IMR-90 (cell line): Measurements from ENCODE around the gene BTBD3. TPM values are rescaled to one million over a fixed set of nuclear protein-coding genes. Genes with fewer than 3 reads are reported as not detected.

Experiments used
- ATAC-seq: fragments of 200-7000 bp; cut with Tn5 transposase; 2 replicates; pipeline ENCODE4 v1.9.1; 2020; ENCODE audit warnings: low read depth, mild to moderate bottlenecking, moderate library complexity
- BruUV-seq: library from RNA; stranded (reverse); fragments of 400-500 nt; replicated peaks from 2 replicates; lab custom pipeline; 2021; lab: Mats Ljungman, UMichigan
- CTCF ChIA-PET: fragments of 300-600 bp; formaldehyde crosslinking; extraction: SDS; loops from one replicate; lab custom pipeline; 2021; ENCODE audit warnings: antibody characterized with exemption; lab: Yijun Ruan, JAX
- POLR2A ChIA-PET: fragments of 300-600 bp; sonication (Branson Sonifier 250); formaldehyde crosslinking; loops from one replicate; lab custom pipeline; 2022; ENCODE audit warnings: antibody characterized with exemption; ENCODE audit not compliant: unreplicated experiment; lab: Charles Lee
- DNase-seq: peaks from one replicate; pipeline ENCODE4 v3.0.0; 2013
- H2AFZ ChIP-seq: replicated peaks from 2 replicates; pipeline ENCODE3; 2013; ENCODE audit warnings: low read length, mild to moderate bottlenecking; ENCODE audit not compliant: poor library complexity
- H2AK5ac ChIP-seq: 2 replicates; pipeline ENCODE4 v1.6.1; 2013; ENCODE audit warnings: low read depth, low read length, inconsistent platforms
- H2AK9ac ChIP-seq: replicated peaks from 2 replicates; pipeline ENCODE3; 2013; ENCODE audit warnings: mild to moderate bottlenecking, low read depth, low read length, moderate library complexity; ENCODE audit not compliant: poor library complexity
- H2BK120ac ChIP-seq: 2 replicates; pipeline ENCODE4 v1.6.1; 2013; ENCODE audit warnings: low read depth, low read length, inconsistent platforms
- H2BK15ac ChIP-seq: 3 replicates; pipeline ENCODE4 v1.6.1; 2013; ENCODE audit warnings: low read depth, low read length, inconsistent platforms
- H2BK20ac ChIP-seq: 2 replicates; pipeline ENCODE4 v1.6.1; 2013; ENCODE audit warnings: low read depth, mild to moderate bottlenecking, inconsistent platforms, low read length, moderate library complexity
- H2BK5ac ChIP-seq: 2 replicates; pipeline ENCODE4 v1.6.1; 2013; ENCODE audit warnings: mild to moderate bottlenecking, low read depth, low read length, inconsistent platforms; ENCODE audit not compliant: poor library complexity, severe bottlenecking
- H3K14ac ChIP-seq: replicated peaks from 2 replicates; pipeline ENCODE4 v1.6.1; 2013; ENCODE audit warnings: low read depth, low read length, inconsistent platforms
- H3K18ac ChIP-seq: 2 replicates; pipeline ENCODE4 v1.6.1; 2013; ENCODE audit warnings: low read depth, low read length, control low read depth
- H3K23ac ChIP-seq: 2 replicates; pipeline ENCODE4 v1.6.1; 2013; ENCODE audit warnings: low read depth, low read length, inconsistent platforms
- H3K27ac ChIP-seq: 2 replicates; pipeline ENCODE4 v1.5.1; 2013; ENCODE audit warnings: mild to moderate bottlenecking, control low read depth, low read length; ENCODE audit not compliant: insufficient read depth
- H3K27me3 ChIP-seq: 2 replicates; pipeline ENCODE4 v1.6.1; 2013; ENCODE audit warnings: low read length; ENCODE audit not compliant: control insufficient read depth, insufficient read depth
- H3K36me3 ChIP-seq: 2 replicates; pipeline ENCODE4 v1.6.1; 2013; ENCODE audit warnings: low read length, mixed read lengths; ENCODE audit not compliant: control insufficient read depth, insufficient read depth
- H3K4ac ChIP-seq: 2 replicates; pipeline ENCODE4 v1.6.1; 2013; ENCODE audit warnings: low read depth, low read length, inconsistent platforms
- H3K4me1 ChIP-seq: 2 replicates; pipeline ENCODE4 v1.6.1; 2013; ENCODE audit warnings: low read length, mixed read lengths; ENCODE audit not compliant: control insufficient read depth, insufficient read depth
- H3K4me2 ChIP-seq: 2 replicates; pipeline ENCODE4 v1.6.1; 2013; ENCODE audit warnings: low read depth, mild to moderate bottlenecking, control low read depth, low read length, moderate library complexity
- H3K4me3 ChIP-seq: 2 replicates; pipeline ENCODE4 v1.5.1; 2013; ENCODE audit warnings: low read depth, mild to moderate bottlenecking, control low read depth, low read length, moderate library complexity; ENCODE audit not compliant: insufficient read depth
- H3K56ac ChIP-seq: 2 replicates; pipeline ENCODE4 v1.6.1; 2013; ENCODE audit warnings: low read length, inconsistent platforms; ENCODE audit not compliant: insufficient read depth; ENCODE audit errors: extremely low read depth
- H3K79me1 ChIP-seq, 2 experiments: 2 replicates each; pipeline ENCODE4 v1.6.1; 2013; ENCODE audit warnings: low read length in 2 of 2, inconsistent platforms in 1 of 2, low read depth in 1 of 2
- H3K9ac ChIP-seq: 2 replicates; pipeline ENCODE4 v1.6.1; 2013; ENCODE audit warnings: low read depth, low read length, control low read depth
- H3K9me1 ChIP-seq: 2 replicates; pipeline ENCODE4 v1.6.1; 2013; ENCODE audit warnings: low read length, inconsistent platforms; ENCODE audit not compliant: insufficient read depth
- H3K9me3 ChIP-seq: 2 replicates; pipeline ENCODE4 v1.6.1; 2013; ENCODE audit warnings: low read length; ENCODE audit not compliant: control insufficient read depth, insufficient read depth
- H4K20me1 ChIP-seq: 2 replicates; pipeline ENCODE4 v1.6.1; 2013; ENCODE audit warnings: low read length, inconsistent platforms; ENCODE audit not compliant: insufficient read depth
- H4K5ac ChIP-seq: 2 replicates; pipeline ENCODE4 v1.6.1; 2013; ENCODE audit warnings: mild to moderate bottlenecking, low read depth, low read length, control low read depth
- H4K8ac ChIP-seq, 2 experiments: 2 replicates each; pipeline ENCODE4 v1.6.1; 2013; ENCODE audit warnings: low read depth in 2 of 2, low read length in 2 of 2, control low read depth in 1 of 2, inconsistent platforms in 1 of 2
- H4K91ac ChIP-seq: 2 replicates; pipeline ENCODE4 v1.6.1; 2013; ENCODE audit warnings: low read depth, low read length, inconsistent platforms; ENCODE audit not compliant: insufficient read depth
- CEBPB ChIP-seq: IDR thresholded peaks from 2 replicates; pipeline ENCODE4 v1.6.1; 2012; ENCODE audit warnings: low read depth, low read length, improper control_type of control experiment
- CHD1 ChIP-seq: IDR thresholded peaks from 2 replicates; pipeline ENCODE4 v1.6.1; 2012; ENCODE audit warnings: low read depth, low read length, improper control_type of control experiment
- CTCF ChIP-seq: conservative IDR thresholded peaks from 2 replicates; pipeline ENCODE4 v1.5.1; 2012; ENCODE audit warnings: mild to moderate bottlenecking, low read depth, low read length, improper control_type of control experiment
- ELK1 ChIP-seq: fragments of 150-350 bp; IDR thresholded peaks from 2 replicates; pipeline ENCODE4 v1.6.1; 2016; ENCODE audit warnings: low read depth, mild to moderate bottlenecking, low read length, moderate library complexity, borderline replicate concordance
- FOS ChIP-seq: fragments of 150-350 bp; IDR thresholded peaks from 2 replicates; pipeline ENCODE4 v1.6.1; 2016; ENCODE audit warnings: low read depth, low read length
- MXI1 ChIP-seq: IDR thresholded peaks from 2 replicates; pipeline ENCODE4 v1.6.1; 2012; ENCODE audit warnings: low read depth, mild to moderate bottlenecking, low read length, moderate library complexity, borderline replicate concordance
- NFE2L2 ChIP-seq: fragments of 150-350 bp; IDR thresholded peaks from 2 replicates; pipeline ENCODE4 v1.6.1; 2016; ENCODE audit warnings: low read depth, mild to moderate bottlenecking, low read length
- RAD21 ChIP-seq: IDR thresholded peaks from 2 replicates; pipeline ENCODE4 v1.6.1; 2012; ENCODE audit warnings: low read length, improper control_type of control experiment
- RCOR1 ChIP-seq: IDR thresholded peaks from 2 replicates; pipeline ENCODE4 v1.6.1; 2012; ENCODE audit warnings: mild to moderate bottlenecking, low read length, improper control_type of control experiment; ENCODE audit not compliant: insufficient replicate concordance
- RFX5 ChIP-seq: IDR thresholded peaks from 2 replicates; pipeline ENCODE4 v1.8.0; 2012; ENCODE audit warnings: low read depth, mild to moderate bottlenecking, low read length, moderate library complexity
- WGBS, 2 experiments: methylation state at CpG; one replicate each; pipeline versions ENCODE4 v1.1.5 to v1.1.7; 2013; ENCODE audit warnings: missing lambda C conversion rate in 2 of 2; ENCODE audit not compliant: insufficient read length in 1 of 2; ENCODE audit errors: extremely low coverage in 2 of 2; 5-methylcytosine and 5-hydroxymethylcytosine counted together
- dilution Hi-C: fragments of 300-500 bp; cut with HindIII; formaldehyde crosslinking; loops from one replicate; pipeline ENCODE4 v1.14.3; 2018; ENCODE audit warnings: low sequenced_read_pairs; ENCODE audit not compliant: unreplicated experiment
- in situ Hi-C: fragments of 300-500 bp; cut with MboI; formaldehyde crosslinking; loops from 3 replicates; pipeline ENCODE4 v1.14.3; 2019; ENCODE audit warnings: low sequenced_read_pairs, inconsistent platforms, mixed read lengths
- intact Hi-C: fragments of 100-400 bp; cut with micrococcal nuclease; formaldehyde crosslinking; loops from 2 replicates; pipeline ENCODE4 v1.10.0; 2022
- polyA plus RNA-seq, 3 experiments: library from polyadenylated mRNA; depleted of rRNA; stranded (reverse); fragments of >200 nt; gene quantifications; 2 replicates each; pipeline ENCODE4 v1.2.3, GENCODE V29; 2012; ENCODE audit warnings: low replicate concordance in 1 of 3
- total RNA-seq: library from RNA; depleted of rRNA; stranded (reverse); fragments of >200 nt; gene quantifications from 2 replicates; pipeline ENCODE4 v1.2.3, GENCODE V29; 2012

Gene BTBD3
- total and polyA plus RNA-seq, 2 of the 4 experiments (the other 2 are of a cell fraction), result 22.7 to 44.6 TPM

- Histone ChIP-seq H2BK120ac (peak overlapping the region; percentile 7; the same call in 1 of the 2 replicates), H3K79me1 (peaks cover 32 to 52% of the 10 kb centered on the region in 2 experiments), H3K4me2 (no peak overlapping the region), H3K4me3 (no peak overlapping the region), H3K56ac (no peak overlapping the region), H3K4ac (no peak overlapping the region; the same call in 1 of the 2 replicates), H3K4me1 (peaks cover 12% of the 10 kb centered on the region), H3K36me3 (no peaks in the 10 kb centered on the region; the same call in 1 of the 2 replicates), H2BK15ac (peak overlapping the region; percentile 4; the same call in 1 of the 3 replicates), H3K14ac (peak overlapping the region; percentile 64; the same call in 1 of the 2 replicates), H4K8ac (peak overlapping the region in 1 of 2 experiments; percentile 49; a peak in 2 of 4 replicates), H3K18ac (no peak overlapping the region), H3K27ac (no peak overlapping the region), H3K27me3 (no peaks in the 10 kb centered on the region), H3K23ac (peak overlapping the region; percentile 54), H2BK5ac (peak overlapping the region; percentile 2), H4K5ac (no peak overlapping the region), H2BK20ac (0 out of 2 replicates have a peak overlapping the region, but pooled peaks have one; percentile 13), H2AK5ac (peak overlapping the region; percentile 43; the same call in 1 of the 2 replicates), H2AK9ac (no peak overlapping the region), H4K20me1 (peaks cover 14% of the 10 kb centered on the region), H3K9me1 (peaks cover 9% of the 10 kb centered on the region), H3K9ac (no peak overlapping the region), H4K91ac (no peak overlapping the region), H2AFZ (no peak overlapping the region), H3K9me3 (no peaks in the 10 kb centered on the region)
- in situ Hi-C loops (no loop called here), intact Hi-C loops (loop anchor here (10.0 kb wide), 1 partner anchor 297 kb away; no protein-coding TSS in a partner anchor), dilution Hi-C loops (no loop called here)
- BruUV-seq, result no TSS peak
- POLR2A ChIA-PET, result no interaction called here
- CTCF ChIA-PET, result no interaction called here
- DNase-seq (peak; percentile 46), ATAC-seq (no peak)
- 100% methylated on average over 1 of the region's 4 CpGs; no CpG with 5 or more reads in 1 of the 2 experiments for WGBS, 2 experiments
- no peak for TF ChIP-seq ELK1
- no peak for TF ChIP-seq RCOR1
- TF ChIP-seq CEBPB, result no peak
- TF ChIP-seq MXI1, result no peak
- TF ChIP-seq FOS, result no peak
- TF ChIP-seq RFX5, result no peak
- no peak for TF ChIP-seq NFE2L2
- TF ChIP-seq CTCF, result no peak
- TF ChIP-seq CHD1, result no peak
- TF ChIP-seq RAD21, result no peak
Observed at GRCh38 chr20:11907621-11908020, 10.1 kb upstream of the BTBD3 start.
